ENCODE results near the gene ACSL1.

DNA sequence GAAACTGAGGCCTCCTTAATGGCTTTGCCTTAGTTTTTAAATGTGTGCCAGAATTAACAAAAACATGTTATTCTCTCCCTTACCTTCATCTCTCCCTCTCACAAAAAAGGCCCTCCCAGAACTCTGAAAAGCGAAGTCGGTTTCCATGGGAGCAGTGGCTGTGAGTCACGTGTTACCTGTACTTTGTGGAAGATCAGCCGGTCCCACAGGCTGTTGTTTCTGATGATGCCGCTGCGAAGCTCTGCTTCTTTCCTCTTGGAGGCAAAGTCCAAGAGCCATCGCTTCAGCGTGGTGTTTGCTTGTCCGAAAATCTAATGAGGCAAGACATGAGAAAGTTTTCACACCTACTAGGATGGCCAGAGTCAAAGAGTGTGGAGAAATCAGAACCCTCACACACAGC, 59.3 kb downstream of the ACSL1 start:
- TF ChIP-seq, protein P1, sequence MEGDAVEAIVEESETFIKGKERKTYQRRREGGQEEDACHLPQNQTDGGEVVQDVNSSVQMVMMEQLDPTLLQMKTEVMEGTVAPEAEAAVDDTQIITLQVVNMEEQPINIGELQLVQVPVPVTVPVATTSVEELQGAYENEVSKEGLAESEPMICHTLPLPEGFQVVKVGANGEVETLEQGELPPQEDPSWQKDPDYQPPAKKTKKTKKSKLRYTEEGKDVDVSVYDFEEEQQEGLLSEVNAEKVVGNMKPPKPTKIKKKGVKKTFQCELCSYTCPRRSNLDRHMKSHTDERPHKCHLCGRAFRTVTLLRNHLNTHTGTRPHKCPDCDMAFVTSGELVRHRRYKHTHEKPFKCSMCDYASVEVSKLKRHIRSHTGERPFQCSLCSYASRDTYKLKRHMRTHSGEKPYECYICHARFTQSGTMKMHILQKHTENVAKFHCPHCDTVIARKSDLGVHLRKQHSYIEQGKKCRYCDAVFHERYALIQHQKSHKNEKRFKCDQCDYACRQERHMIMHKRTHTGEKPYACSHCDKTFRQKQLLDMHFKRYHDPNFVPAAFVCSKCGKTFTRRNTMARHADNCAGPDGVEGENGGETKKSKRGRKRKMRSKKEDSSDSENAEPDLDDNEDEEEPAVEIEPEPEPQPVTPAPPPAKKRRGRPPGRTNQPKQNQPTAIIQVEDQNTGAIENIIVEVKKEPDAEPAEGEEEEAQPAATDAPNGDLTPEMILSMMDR (conservative IDR thresholded peaks at IDR 0.05; ENCODE audit: low read length) = no peak
- no peak for TF ChIP-seq EZH2phosphoT487 (IDR thresholded peaks at IDR 0.05; ENCODE audit: borderline replicate concordance)

Data from Loucy (cell line).